SK-N-SH treated with all-trans-retinoic acid at 6 μM for 48 hours (cell line): ENCODE measurements around the gene CABP7.

Source experiments
- ATAC-seq: fragments of 200-7000 bp; cut with Tn5 transposase; 3 replicates; pipeline ENCODE4 v1.9.1; 2020; ENCODE audit warnings: mild to moderate bottlenecking, moderate library complexity
- ARNTL ChIP-seq: fragments of 450-650 bp; formaldehyde crosslinking; IDR thresholded peaks from 2 replicates; pipeline ENCODE4 v1.5.0; 2020; ENCODE audit warnings: low read depth, mild to moderate bottlenecking, moderate library complexity, borderline replicate concordance
- BACH2 ChIP-seq: fragments of 250-450 bp; sonication (Bioruptor Pico); IDR thresholded peaks from 2 replicates; pipeline ENCODE4 v1.9.0; 2021; ENCODE audit warnings: mild to moderate bottlenecking, borderline replicate concordance
- CREB5 ChIP-seq: fragments of 250-450 bp; sonication (Bioruptor Pico); IDR thresholded peaks from 2 replicates; pipeline ENCODE4 v1.5.1; 2020; ENCODE audit warnings: low read depth, mild to moderate bottlenecking, moderate library complexity
- CSDC2 ChIP-seq: fragments of 250-450 bp; sonication (Bioruptor Pico); IDR thresholded peaks from 2 replicates; pipeline ENCODE4 v1.5.0; 2020; ENCODE audit warnings: mild to moderate bottlenecking, moderate library complexity
- CSRNP3 ChIP-seq: fragments of 250-450 bp; sonication (Bioruptor Pico); IDR thresholded peaks from 2 replicates; pipeline ENCODE4 v1.5.1; 2021; ENCODE audit warnings: mild to moderate bottlenecking, moderate library complexity
- GLIS3 ChIP-seq: fragments of 250-450 bp; sonication (Bioruptor Pico); IDR thresholded peaks from 2 replicates; pipeline ENCODE4 v1.5.0; 2020; ENCODE audit warnings: mild to moderate bottlenecking, moderate library complexity
- ISL1 ChIP-seq: fragments of 250-450 bp; sonication (Bioruptor Pico); IDR thresholded peaks from 2 replicates; pipeline ENCODE4 v2.1.2; 2022; ENCODE audit warnings: mild to moderate bottlenecking, moderate library complexity
- OSR1 ChIP-seq: fragments of 250-450 bp; sonication (Bioruptor Pico); IDR thresholded peaks from 2 replicates; pipeline ENCODE4 v1.8.0; 2022; ENCODE audit warnings: moderate library complexity, mild to moderate bottlenecking, inconsistent platforms
- PATZ1 ChIP-seq: fragments of 250-450 bp; sonication (Bioruptor Pico); IDR thresholded peaks from 2 replicates; pipeline ENCODE4 v1.8.0; 2020; ENCODE audit warnings: mild to moderate bottlenecking, moderate library complexity, borderline replicate concordance
- POU6F1 ChIP-seq: fragments of 250-450 bp; sonication (Bioruptor Pico); IDR thresholded peaks from 2 replicates; pipeline ENCODE4 v1.8.0; 2021; ENCODE audit warnings: low read depth, mild to moderate bottlenecking, moderate library complexity, borderline replicate concordance
- PPARA ChIP-seq: fragments of 250-450 bp; sonication (Bioruptor Pico); IDR thresholded peaks from 2 replicates; pipeline ENCODE4 v1.5.0; 2020; ENCODE audit warnings: mild to moderate bottlenecking, borderline replicate concordance
- RARB ChIP-seq: fragments of 250-450 bp; sonication (Bioruptor Pico); IDR thresholded peaks from 2 replicates; pipeline ENCODE4 v1.8.0; 2021; ENCODE audit warnings: mild to moderate bottlenecking, moderate library complexity
- SNAI2 ChIP-seq: fragments of 250-450 bp; sonication (Bioruptor Pico); IDR thresholded peaks from 2 replicates; pipeline ENCODE4 v1.5.0; 2020; ENCODE audit warnings: mild to moderate bottlenecking, moderate library complexity
- TCF4 ChIP-seq: fragments of 250-450 bp; sonication (Bioruptor Pico); IDR thresholded peaks from 2 replicates; pipeline ENCODE4 v1.8.0; 2021; ENCODE audit warnings: mild to moderate bottlenecking, moderate library complexity, borderline replicate concordance
- TOX ChIP-seq: fragments of 250-450 bp; sonication (Bioruptor Pico); IDR thresholded peaks from 2 replicates; pipeline ENCODE4 v1.8.0; 2021; ENCODE audit warnings: mild to moderate bottlenecking, moderate library complexity, borderline replicate concordance
- TSHZ2 ChIP-seq: fragments of 250-450 bp; sonication (Bioruptor Pico); IDR thresholded peaks from 2 replicates; pipeline ENCODE4 v1.5.0; 2020; ENCODE audit warnings: mild to moderate bottlenecking, moderate library complexity
- ZC3H10 ChIP-seq: fragments of 250-450 bp; sonication (Bioruptor Pico); IDR thresholded peaks from 2 replicates; pipeline ENCODE4 v1.5.1; 2021; ENCODE audit warnings: mild to moderate bottlenecking, moderate library complexity
- ZFP3 ChIP-seq: fragments of 250-450 bp; sonication (Bioruptor Pico); IDR thresholded peaks from 2 replicates; pipeline ENCODE4 v1.5.0; 2020; ENCODE audit warnings: mild to moderate bottlenecking, moderate library complexity
- ZNF565 ChIP-seq: fragments of 450-650 bp; formaldehyde crosslinking; conservative IDR thresholded peaks from 2 replicates; pipeline ENCODE4 v1.5.0; 2020; ENCODE audit warnings: low read depth, mild to moderate bottlenecking, moderate library complexity
- ZNF70 ChIP-seq: fragments of 450-650 bp; formaldehyde crosslinking; IDR thresholded peaks from 2 replicates; pipeline ENCODE4 v1.5.0; 2020; ENCODE audit warnings: mild to moderate bottlenecking, moderate library complexity

CABP7 gene

GRCh38 chr22:29705651-29706050 is 14.2 kb upstream of the CABP7 start:
- no peak for ATAC-seq
- TF ChIP-seq CSDC2 (CRISPR knock-in tag) = no peak
- no peak for TF ChIP-seq BACH2 (CRISPR knock-in tag)
- no peak for TF ChIP-seq CSRNP3 (CRISPR knock-in tag)
- TF ChIP-seq TOX (CRISPR knock-in tag) = no peak
- no peak for TF ChIP-seq PPARA (CRISPR knock-in tag)
- no peak for TF ChIP-seq PATZ1 (CRISPR knock-in tag)
- no peak for TF ChIP-seq TCF4 (CRISPR knock-in tag)
- TF ChIP-seq SNAI2 (CRISPR knock-in tag) = no peak
- no peak for TF ChIP-seq POU6F1
- no peak for TF ChIP-seq ARNTL
- no peak for TF ChIP-seq ZNF70 (CRISPR knock-in tag)
- TF ChIP-seq ZFP3 (CRISPR knock-in tag) = no peak
- no peak for TF ChIP-seq ZC3H10 (CRISPR knock-in tag)
- TF ChIP-seq TSHZ2 = no peak
- TF ChIP-seq, all 23 proteins: peak for 0

GRCh38 chr22:29706486-29706885 is 13.3 kb upstream of the CABP7 start:
- TF ChIP-seq SNAI2 (CRISPR knock-in tag) (no peak), TCF4 (CRISPR knock-in tag) (no peak)
- ATAC-seq = no peak

GRCh38 chr22:29707010-29707409 is 12.8 kb upstream of the CABP7 start:
- TF ChIP-seq PATZ1 (CRISPR knock-in tag) (no peak), OSR1 (CRISPR knock-in tag) (no peak), BACH2 (CRISPR knock-in tag) (no peak), TSHZ2 (no peak), ARNTL (no peak), POU6F1 (no peak), PPARA (CRISPR knock-in tag) (no peak), ZNF565 (CRISPR knock-in tag) (no peak), RARB (CRISPR knock-in tag) (no peak), TOX (CRISPR knock-in tag) (no peak), CREB5 (CRISPR knock-in tag) (no peak), ISL1 (CRISPR knock-in tag) (no peak), GLIS3 (no peak), ZNF70 (CRISPR knock-in tag) (no peak)
- no peak for ATAC-seq
